Brain microvascular endothelial cell (primary cell): ENCODE results near the gene SPTSSA.

Experiments used
- DNase-seq: peaks from one replicate; pipeline ENCODE4 v3.0.0-alpha.2; 2020
- H3K27ac ChIP-seq: fragments of 250-450 bp; sonication (Bioruptor Pico); 2 replicates; pipeline ENCODE4 v1.5.1; 2020; ENCODE audit warnings: mild to moderate bottlenecking, moderate library complexity
- H3K27me3 ChIP-seq: fragments of 250-450 bp; sonication (Bioruptor Pico); replicated peaks from 2 replicates; pipeline ENCODE4 v1.5.1; 2020; ENCODE audit warnings: mild to moderate bottlenecking
- H3K36me3 ChIP-seq: fragments of 250-450 bp; sonication (Bioruptor Pico); replicated peaks from 2 replicates; pipeline ENCODE4 v1.5.1; 2020; ENCODE audit warnings: mild to moderate bottlenecking
- H3K4me3 ChIP-seq: 2 replicates; pipeline ENCODE4 v1.5.1; 2011; ENCODE audit warnings: low read depth, mild to moderate bottlenecking, control low read depth, low read length, moderate library complexity
- CTCF ChIP-seq: IDR thresholded peaks from 2 replicates; pipeline ENCODE4 v1.5.1; 2011; ENCODE audit warnings: low read depth, mild to moderate bottlenecking, moderate library complexity, low read length, control low read depth, inconsistent platforms; ENCODE audit errors: missing control alignments
- in situ Hi-C: cut with HindIII; loops from 2 replicates; pipeline ENCODE4 v1.10.0; 2017; ENCODE audit warnings: low sequenced_read_pairs, low pct_ligation_motif_present

Gene SPTSSA

DNA sequence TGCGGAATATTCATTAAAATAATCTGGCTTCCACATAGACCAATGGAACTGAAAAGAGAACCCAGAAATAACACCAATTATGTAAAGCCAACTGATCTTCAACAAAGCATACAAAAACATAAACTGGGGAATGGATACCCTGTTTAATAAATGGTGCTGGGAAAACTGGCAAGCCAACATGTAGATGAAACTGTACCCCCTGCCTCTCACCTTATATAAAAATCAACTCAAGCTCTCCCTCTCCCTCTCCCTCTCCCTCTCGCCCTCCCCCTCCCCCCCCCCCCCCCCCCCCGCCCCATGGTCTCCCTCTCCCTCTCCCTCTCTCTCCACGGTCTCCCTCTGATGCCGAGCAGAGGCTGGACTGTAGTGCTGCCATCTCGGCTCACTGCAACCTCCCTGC is 13.1 kb upstream of the SPTSSA start:
- DNase-seq, result no peak
- no peak overlapping the region for H3K27ac ChIP-seq
- H3K27me3 ChIP-seq, result no peaks in the 10 kb centered on the region
- no peak overlapping the region for H3K4me3 ChIP-seq
- no peak for TF ChIP-seq CTCF
- H3K36me3 ChIP-seq, result no peaks in the 10 kb centered on the region
- in situ Hi-C loops, result no loop called here

DNA sequence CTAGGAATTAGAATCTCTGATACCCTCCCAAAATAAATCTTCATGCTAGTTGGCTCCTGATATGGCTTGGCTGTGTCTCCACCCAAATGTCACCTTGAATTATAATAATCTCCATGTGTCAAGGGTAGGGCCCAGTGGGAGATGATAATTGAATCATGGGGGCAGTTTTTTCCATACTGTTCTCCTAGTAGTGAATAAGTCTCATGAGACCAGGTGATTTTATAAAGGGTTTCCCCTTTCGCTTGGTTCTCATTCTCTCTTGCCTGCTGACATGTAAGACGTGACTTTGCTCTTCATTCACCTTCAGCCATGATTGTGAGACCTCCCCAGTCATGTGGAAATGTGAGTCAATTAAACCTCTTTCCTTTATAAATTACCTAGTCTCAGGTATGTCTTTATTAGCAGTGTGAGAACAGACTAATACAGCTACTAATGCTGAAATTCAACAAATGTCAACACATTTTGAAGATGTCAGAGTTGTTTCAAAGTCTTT is 12.2 kb upstream of the SPTSSA start:
- TF ChIP-seq CTCF, result no peak
- H3K4me3 ChIP-seq, result no peak overlapping the region
- in situ Hi-C loops, result no loop called here
- no peak overlapping the region for H3K27ac ChIP-seq
- DNase-seq, result no peak
- no peaks in the 10 kb centered on the region for H3K36me3 ChIP-seq
- no peaks in the 10 kb centered on the region for H3K27me3 ChIP-seq

GRCh38 chr14:34472706-34473279 is 10.8 kb upstream of the SPTSSA start:
- Histone ChIP-seq H3K4me3 (no peak overlapping the region), H3K36me3 (no peaks in the 10 kb centered on the region), H3K27ac (no peak overlapping the region), H3K27me3 (no peaks in the 10 kb centered on the region)
- TF ChIP-seq CTCF, result no peak
- in situ Hi-C loops, result no loop called here
- DNase-seq, result no peak

GRCh38 chr14:34470319-34470718 is 8.3 kb upstream of the SPTSSA start:
- H3K27ac ChIP-seq, result no peak overlapping the region
- H3K4me3 ChIP-seq, result no peak overlapping the region
- TF ChIP-seq CTCF, result no peak
- no peak for DNase-seq
- in situ Hi-C loops, result no loop called here
- H3K27me3 ChIP-seq, result no peaks in the 10 kb centered on the region
- H3K36me3 ChIP-seq, result no peaks in the 10 kb centered on the region

DNA sequence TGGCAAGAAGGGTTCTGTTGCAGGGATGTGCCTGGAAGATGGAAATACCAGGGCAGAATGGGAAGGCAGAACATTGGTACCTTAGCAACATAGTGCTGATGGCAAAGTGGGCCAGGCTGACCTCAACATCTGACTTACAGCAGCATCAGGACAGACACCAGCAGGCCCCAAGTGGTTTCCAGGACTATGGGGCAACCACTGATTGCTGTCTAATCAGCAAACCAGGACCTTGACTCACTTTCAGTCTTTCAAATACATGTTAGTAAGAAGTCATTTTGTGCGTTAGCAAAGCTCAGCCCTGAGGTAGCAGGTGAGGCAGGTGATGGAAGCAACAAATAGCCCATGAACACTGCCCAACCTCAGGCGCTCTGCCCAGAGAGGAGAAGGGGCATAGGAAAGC is 4.7 kb upstream of the SPTSSA start:
- in situ Hi-C loops, result no loop called here
- Histone ChIP-seq H3K27ac (no peak overlapping the region), H3K36me3 (no peaks in the 10 kb centered on the region), H3K4me3 (no peak overlapping the region), H3K27me3 (no peaks in the 10 kb centered on the region)
- DNase-seq, result no peak
- TF ChIP-seq CTCF, result no peak
